UCSD-AML1 (cell line): ENCODE results near the gene TP53I3.
"Not testable (repeated sequence)": the region's sequence is repeated elsewhere in the genome, so short reads cannot be mapped to it uniquely, and the experiment has no call there.

Experiments
- DNase-seq: peaks from one replicate; lab custom pipeline; 2025; ENCODE audit not compliant: unreplicated experiment; lab: John Stamatoyannopoulos, UW

The TP53I3 gene

GRCh38 chr2:24054366-24055010 lies 30.1 kb downstream of the TP53I3 start:
- no peak for DNase-seq

GRCh38 chr2:24052951-24053350 lies 31.7 kb downstream of the TP53I3 start:
- no peak for DNase-seq

GRCh38 chr2:24051833-24052232 lies 32.8 kb downstream of the TP53I3 start:
- no peak for DNase-seq

- DNase-seq: peak; percentile 28
These were observed 34.3 kb downstream of the TP53I3 start for GRCh38 chr2:24050041-24050979.

- DNase-seq: peak; percentile 45
These were observed 35.1 kb downstream of the TP53I3 start, which contains the start of gene FKBP1B for GRCh38 chr2:24049485-24050021. FKBP1B (plus strand) TSS chr2:24049741; CDS start chr2:24049850, 109 bp downstream.

GRCh38 chr2:24048769-24049484 lies 35.7 kb downstream of the TP53I3 start:
- DNase-seq: no peak

GRCh38 chr2:24047703-24048033 lies 37.0 kb downstream of the TP53I3 start:
- no peak for DNase-seq

- peak; percentile 93 for DNase-seq
These were observed 37.5 kb downstream of the TP53I3 start, which contains the start of gene WDCP for GRCh38 chr2:24046930-24047702. WDCP (minus strand) TSS chr2:24047391; CDS start chr2:24039494, 7,897 bp downstream.

- no peak for DNase-seq
These were observed 38.1 kb downstream of the TP53I3 start for GRCh38 chr2:24046599-24046929.

GRCh38 chr2:24045511-24046508 lies 38.8 kb downstream of the TP53I3 start:
- DNase-seq: no peak

- DNase-seq: not testable (repeated sequence)
These were observed 41.5 kb downstream of the TP53I3 start for GRCh38 chr2:24043133-24043532.

GRCh38 chr2:24040511-24040910 lies 44.1 kb downstream of the TP53I3 start:
- DNase-seq: no peak

- DNase-seq: no peak
These were observed 45.7 kb downstream of the TP53I3 start for GRCh38 chr2:24038786-24039499.
